Measurements from ENCODE around the gene GRM3.

GRCh38 chr7:86747698-86748097, 104.0 kb downstream of the GRM3 start:
- TF ChIP-seq EZH2phosphoT487 (IDR thresholded peaks at IDR 0.05; ENCODE audit: borderline replicate concordance, low read depth, low read length) (no peak), CTCF (conservative IDR thresholded peaks at IDR 0.05; ENCODE audit: low read length) (no peak)

Data from OCI-LY7 (cell line).